Adrenal gland (tissue), 5 donors: ENCODE results near the gene TNK1.

Experiments
- CTCF ChIP-seq, 6 experiments: fragments of 450-650 bp in 4 of 6; fragments of 200-600 bp in 2 of 6; sonication (generic) in 1 of 6; IDR thresholded peaks; 1 replicate in 5 of 6; 2 replicates in 1 of 6; pipeline versions ENCODE4 v1.5.1 to v1.8.0; 2016 to 2021; ENCODE audit warnings: antibody characterized with exemption in 6 of 6, mild to moderate bottlenecking in 2 of 6, moderate library complexity in 1 of 6
- POLR2A ChIP-seq, 2 donors: fragments of 450-650 bp; IDR thresholded peaks; one replicate each; pipeline ENCODE4 v1.6.1; 2017; ENCODE audit warnings: antibody characterized with exemption in 2 of 2, mild to moderate bottlenecking in 2 of 2, moderate library complexity in 1 of 2
- donor health status: DM: no; HTN: no; CAD: no.

- no peak for TF ChIP-seq CTCF (IDR thresholded peaks at IDR 0.05)
- TF ChIP-seq POLR2A (IDR thresholded peaks at IDR 0.05), result no peak
These were observed 1.8 kb upstream of the TNK1 start for GRCh38 chr17:7379134-7379533.
